ENCODE measurements around the gene ALPK3.

Gene ALPK3

GRCh38 chr15:84914909-84915605 is 97.9 kb downstream of the ALPK3 start:
- peak; percentile 93 for DNase-seq (ENCODE audit: low read depth)
- Histone ChIP-seq H3K36me3 (ENCODE audit: control insufficient read depth, insufficient read depth, low read length, severe bottlenecking) (no peaks in the 10 kb centered on the region), H3K27me3 (replicated peaks; ENCODE audit: control insufficient read depth, insufficient read depth, low read length) (no peaks in the 10 kb centered on the region), H3K9ac (ENCODE audit: low read length) (peak overlapping the region; percentile 72), H3K4me3 (ENCODE audit: low read length) (peak overlapping the region; percentile 53), H3K9me3 (ENCODE audit: control insufficient read depth, low read length) (no peaks in the 10 kb centered on the region), H3K4me1 (ENCODE audit: control insufficient read depth, insufficient read depth, low read length) (peaks cover 47% of the 10 kb centered on the region)

- Histone ChIP-seq H3K4me1 (ENCODE audit: control insufficient read depth, insufficient read depth, low read length) (peaks cover 49% of the 10 kb centered on the region), H3K9ac (ENCODE audit: low read length) (peak overlapping the region; percentile 72), H3K9me3 (ENCODE audit: control insufficient read depth, low read length) (no peaks in the 10 kb centered on the region), H3K4me3 (ENCODE audit: low read length) (peak overlapping the region; percentile 53), H3K27me3 (replicated peaks; ENCODE audit: control insufficient read depth, insufficient read depth, low read length) (no peaks in the 10 kb centered on the region), H3K36me3 (ENCODE audit: control insufficient read depth, insufficient read depth, low read length, severe bottlenecking) (no peaks in the 10 kb centered on the region)
- DNase-seq (ENCODE audit: low read depth) = no peak
Measured at GRCh38 chr15:84915606-84915958, 98.4 kb downstream of the ALPK3 start.

DNA sequence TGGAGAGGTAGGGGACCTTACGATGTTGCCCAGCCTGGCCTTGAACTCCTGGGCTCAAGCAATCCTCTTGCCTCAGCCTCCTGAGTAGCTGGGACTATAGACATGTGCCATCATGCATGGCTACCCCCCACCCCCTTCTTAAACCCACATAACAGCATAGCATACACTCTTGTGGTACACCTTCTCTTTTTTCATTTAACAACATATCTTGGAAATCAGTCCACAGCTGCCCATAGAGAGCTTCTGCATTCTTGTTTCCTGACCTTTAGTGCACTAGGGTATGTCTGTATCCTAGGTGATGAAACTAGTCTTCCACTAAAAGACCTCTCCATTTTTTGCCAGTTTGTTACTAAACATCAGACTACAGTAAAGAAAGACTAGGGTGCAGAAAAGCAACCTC is 100.3 kb downstream of the ALPK3 start:
- Histone ChIP-seq H3K4me3 (ENCODE audit: low read length) (no peak overlapping the region), H3K27me3 (replicated peaks; ENCODE audit: control insufficient read depth, insufficient read depth, low read length) (no peaks in the 10 kb centered on the region), H3K36me3 (ENCODE audit: control insufficient read depth, insufficient read depth, low read length, severe bottlenecking) (no peaks in the 10 kb centered on the region), H3K9ac (ENCODE audit: low read length) (no peak overlapping the region), H3K9me3 (ENCODE audit: control insufficient read depth, low read length) (no peaks in the 10 kb centered on the region), H3K4me1 (ENCODE audit: control insufficient read depth, insufficient read depth, low read length) (peaks cover 50% of the 10 kb centered on the region)
- DNase-seq (ENCODE audit: low read depth) = no peak

DNA sequence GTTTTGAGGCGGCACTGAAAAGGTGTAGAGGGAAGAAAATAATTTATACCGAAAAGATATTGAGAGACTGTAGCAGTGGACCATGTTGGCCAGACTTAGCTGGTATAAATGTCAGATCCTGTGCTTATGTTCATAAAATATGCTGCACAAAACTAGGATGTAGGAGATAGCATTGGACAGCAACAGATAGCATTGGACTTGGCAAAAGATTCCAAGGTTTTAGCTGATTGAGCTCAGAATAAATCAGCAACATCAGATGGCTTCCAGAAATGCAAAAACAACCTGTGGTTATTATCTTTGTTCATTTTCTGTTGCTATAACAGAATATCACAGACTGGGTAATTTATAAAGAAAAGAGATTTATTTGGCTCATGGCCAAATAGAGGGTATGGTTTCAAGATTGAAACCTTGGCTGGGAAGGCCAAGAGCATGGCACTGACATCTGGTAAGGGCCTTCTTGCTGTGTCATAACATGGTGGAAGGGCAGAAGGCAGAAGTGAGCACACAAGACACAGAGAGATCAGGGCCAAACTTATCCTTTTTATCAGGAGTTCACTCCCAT is 102.0 kb downstream of the ALPK3 start:
- Histone ChIP-seq H3K4me1 (ENCODE audit: control insufficient read depth, insufficient read depth, low read length) (peaks cover 42% of the 10 kb centered on the region), H3K27me3 (replicated peaks; ENCODE audit: control insufficient read depth, insufficient read depth, low read length) (no peaks in the 10 kb centered on the region), H3K9me3 (ENCODE audit: control insufficient read depth, low read length) (no peaks in the 10 kb centered on the region), H3K4me3 (ENCODE audit: low read length) (no peak overlapping the region), H3K36me3 (ENCODE audit: control insufficient read depth, insufficient read depth, low read length, severe bottlenecking) (no peaks in the 10 kb centered on the region), H3K9ac (ENCODE audit: low read length) (no peak overlapping the region)
- DNase-seq (ENCODE audit: low read depth) = no peak

DNA sequence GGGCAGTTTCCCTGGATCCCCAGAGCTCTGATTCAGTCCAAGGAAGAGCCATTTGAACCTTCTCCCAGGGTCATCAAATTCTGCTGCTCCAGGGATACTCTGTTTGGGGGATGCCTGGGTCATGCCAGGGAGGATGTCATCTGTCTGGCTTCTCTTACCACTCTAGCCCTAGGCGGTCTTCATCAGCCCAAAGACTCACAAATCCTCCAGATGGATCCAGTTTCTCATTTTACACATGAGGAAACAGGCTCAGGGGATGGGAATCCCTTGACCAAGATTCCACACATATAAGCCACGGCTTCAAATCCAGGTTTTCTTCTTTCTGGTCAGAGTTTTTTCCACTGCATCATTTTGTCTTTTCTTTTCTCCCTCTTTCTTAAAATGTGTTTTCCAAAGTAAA is 104.0 kb downstream of the ALPK3 start:
- H3K9ac ChIP-seq (ENCODE audit: low read length) = no peak overlapping the region
- no peak overlapping the region for H3K4me3 ChIP-seq (ENCODE audit: low read length)
- H3K4me1 ChIP-seq (ENCODE audit: control insufficient read depth, insufficient read depth, low read length) = peaks cover 37% of the 10 kb centered on the region
- DNase-seq (ENCODE audit: low read depth) = peak; percentile 67
- no peaks in the 10 kb centered on the region for H3K36me3 ChIP-seq (ENCODE audit: control insufficient read depth, insufficient read depth, low read length, severe bottlenecking)
- no peaks in the 10 kb centered on the region for H3K9me3 ChIP-seq (ENCODE audit: control insufficient read depth, low read length)
- H3K27me3 ChIP-seq (replicated peaks; ENCODE audit: control insufficient read depth, insufficient read depth, low read length) = no peaks in the 10 kb centered on the region

DNA sequence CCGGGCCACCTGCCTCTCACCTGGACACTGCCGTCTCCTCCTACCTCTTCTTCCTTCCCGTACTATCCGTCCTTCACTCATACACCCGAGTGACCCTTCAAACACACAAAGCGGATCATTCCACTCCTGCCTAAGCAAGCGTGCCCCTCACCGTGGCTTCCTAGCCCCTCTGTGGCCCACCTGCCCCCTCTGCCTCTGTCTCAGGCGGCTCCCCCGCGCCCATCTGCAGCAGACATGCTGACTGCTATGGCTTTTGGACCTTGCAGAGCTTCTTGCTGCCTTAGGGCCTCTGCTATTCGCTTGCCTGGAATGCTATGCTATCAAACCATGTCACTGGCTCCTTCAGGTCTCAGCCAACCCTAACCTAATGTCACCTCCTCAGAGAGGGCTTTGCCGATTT is 105.4 kb downstream of the ALPK3 start:
- Histone ChIP-seq H3K9me3 (ENCODE audit: control insufficient read depth, low read length) (no peaks in the 10 kb centered on the region), H3K27me3 (replicated peaks; ENCODE audit: control insufficient read depth, insufficient read depth, low read length) (no peaks in the 10 kb centered on the region), H3K36me3 (ENCODE audit: control insufficient read depth, insufficient read depth, low read length, severe bottlenecking) (no peaks in the 10 kb centered on the region), H3K4me1 (ENCODE audit: control insufficient read depth, insufficient read depth, low read length) (peaks cover 43% of the 10 kb centered on the region), H3K9ac (ENCODE audit: low read length) (no peak overlapping the region), H3K4me3 (ENCODE audit: low read length) (no peak overlapping the region)
- no peak for DNase-seq (ENCODE audit: low read depth)

Measured in adipocyte (in vitro differentiated cells).